Measurements from ENCODE around the gene CALB2. TPM values are rescaled to one million over a fixed set of nuclear protein-coding genes. Genes with fewer than 3 reads are reported as not detected.

The CALB2 gene
- total RNA-seq, 2 donors from 2014 or later, result 0.99 to 3.1 TPM

- no peak overlapping the region for H3K4me3 ChIP-seq
- ATAC-seq (no peak), DNase-seq (no peak)
- intact Hi-C loops (cut with DNase I), result no loop called here
- H3K9me3 ChIP-seq, result no peaks in the 10 kb centered on the region
- 61% methylated on average over 2 of the region's 2 CpGs for WGBS, 2 donors
- no peaks in the 10 kb centered on the region for H3K4me1 ChIP-seq
- H3K27me3 ChIP-seq, result no peaks in the 10 kb centered on the region
- H3K36me3 ChIP-seq (replicated peaks in 1 of 2; ENCODE audit: insufficient read depth in 1 of 2, low read depth in 2 of 2), result no peaks in the 10 kb centered on the region
- H3K27ac ChIP-seq, result no peak overlapping the region
- no peak for TF ChIP-seq CTCF (IDR thresholded peaks at IDR 0.05)
- no peak for TF ChIP-seq POLR2A (IDR thresholded peaks at IDR 0.05)
These were observed 64.5 kb downstream of the CALB2 start for GRCh38 chr16:71423016-71423415.

- H3K36me3 ChIP-seq (replicated peaks in 1 of 2; ENCODE audit: insufficient read depth in 1 of 2, low read depth in 2 of 2), result no peaks in the 10 kb centered on the region
- no peak for ATAC-seq
- H3K9me3 ChIP-seq, result no peaks in the 10 kb centered on the region
- DNase-seq, result no peak
- 65 to 74% methylated on average over 7 of the region's 7 CpGs for WGBS, 2 donors
- H3K4me1 ChIP-seq, result no peaks in the 10 kb centered on the region
- H3K27me3 ChIP-seq, result no peaks in the 10 kb centered on the region
- no peak overlapping the region for H3K4me3 ChIP-seq
- intact Hi-C loops (cut with DNase I), result no loop called here
- TF ChIP-seq POLR2A (IDR thresholded peaks at IDR 0.05) (no peak), CTCF (IDR thresholded peaks at IDR 0.05) (no peak)
- no peak overlapping the region for H3K27ac ChIP-seq
These were observed 65.3 kb downstream of the CALB2 start for GRCh38 chr16:71423865-71424264.

- 41 to 49% methylated on average over 2 to 6 of the region's 6 CpGs for WGBS, 2 donors
- H3K9me3 ChIP-seq, result no peaks in the 10 kb centered on the region
- intact Hi-C loops (cut with DNase I), result no loop called here
These were observed 66.1 kb downstream of the CALB2 start for GRCh38 chr16:71424626-71425025.

GRCh38 chr16:71425746-71426068 is 67.2 kb downstream of the CALB2 start:
- Histone ChIP-seq H3K27ac (no peak overlapping the region), H3K4me1 (no peaks in the 10 kb centered on the region), H3K9me3 (no peaks in the 10 kb centered on the region), H3K4me3 (no peak overlapping the region), H3K27me3 (no peaks in the 10 kb centered on the region), H3K36me3 (replicated peaks in 1 of 2; ENCODE audit: insufficient read depth in 1 of 2, low read depth in 2 of 2) (no peaks in the 10 kb centered on the region)
- intact Hi-C loops (cut with DNase I), result no loop called here
- TF ChIP-seq POLR2A (IDR thresholded peaks at IDR 0.05), result no peak
- no peak for TF ChIP-seq CTCF (IDR thresholded peaks at IDR 0.05)
- WGBS, 2 donors, result 8 to 16% methylated on average over 16 of the region's 18 CpGs
- ATAC-seq (peak; percentile 12), DNase-seq (no peak)

More at GRCh38 chr16:71424626-71425025, 66.1 kb downstream of the CALB2 start:
- no peak overlapping the region for H3K4me3 ChIP-seq
- DNase-seq (no peak), ATAC-seq (no peak)
- no peak overlapping the region for H3K27ac ChIP-seq
- H3K4me1 ChIP-seq, result no peaks in the 10 kb centered on the region
- H3K27me3 ChIP-seq, result no peaks in the 10 kb centered on the region
- H3K36me3 ChIP-seq (replicated peaks in 1 of 2; ENCODE audit: insufficient read depth in 1 of 2, low read depth in 2 of 2), result no peaks in the 10 kb centered on the region
- TF ChIP-seq CTCF (IDR thresholded peaks at IDR 0.05) (no peak), POLR2A (IDR thresholded peaks at IDR 0.05) (no peak)

GRCh38 chr16:71426069-71426879 is 67.8 kb downstream of the CALB2 start:
- intact Hi-C loops (cut with DNase I), result no loop called here
- 0 to 3% methylated on average over 9 to 36 of the region's 48 CpGs for WGBS, 2 donors
- peak; percentile 33 for ATAC-seq
- Histone ChIP-seq H3K27ac (peak overlapping the region in 1 of 4 donors; percentile 55), H3K36me3 (replicated peaks in 1 of 2; ENCODE audit: insufficient read depth in 1 of 2, low read depth in 2 of 2) (no peaks in the 10 kb centered on the region), H3K27me3 (no peaks in the 10 kb centered on the region), H3K4me3 (no peak overlapping the region), H3K9me3 (no peaks in the 10 kb centered on the region), H3K4me1 (no peaks in the 10 kb centered on the region)
- TF ChIP-seq CTCF (IDR thresholded peaks at IDR 0.05) (no peak), POLR2A (IDR thresholded peaks at IDR 0.05) (no peak)
- DNase-seq, result peak; percentile 31 to 76 (median 66)

Data from body of pancreas (tissue), 4 donors.